T follicular helper cell (primary cell): ENCODE results near the gene TEDC2.

Source experiments
- DNase-seq: peaks from one replicate; pipeline ENCODE4 v3.0.0-alpha.2; 2020; ENCODE audit warnings: low read depth

TEDC2 gene

DNA sequence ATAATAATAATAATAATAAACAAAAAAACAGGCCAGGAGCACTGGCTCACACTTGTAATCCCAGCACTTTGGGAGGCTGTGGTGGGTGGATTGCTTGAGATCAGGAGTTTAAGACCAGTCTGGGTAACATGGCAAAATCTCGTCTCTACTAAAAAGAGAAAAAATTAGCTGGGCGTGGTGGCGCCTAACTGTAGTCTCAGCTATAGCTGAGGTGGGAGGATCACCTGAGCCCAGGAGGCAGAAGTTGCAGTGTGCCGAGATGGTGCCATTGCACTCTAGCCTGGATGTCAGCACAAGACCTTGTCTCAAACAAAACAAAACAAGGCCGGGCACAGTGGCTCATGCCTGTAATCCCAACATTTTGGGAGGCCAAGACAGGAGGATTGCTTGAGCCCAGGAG, 35.1 kb downstream of the TEDC2 start:
- no peak for DNase-seq

DNA sequence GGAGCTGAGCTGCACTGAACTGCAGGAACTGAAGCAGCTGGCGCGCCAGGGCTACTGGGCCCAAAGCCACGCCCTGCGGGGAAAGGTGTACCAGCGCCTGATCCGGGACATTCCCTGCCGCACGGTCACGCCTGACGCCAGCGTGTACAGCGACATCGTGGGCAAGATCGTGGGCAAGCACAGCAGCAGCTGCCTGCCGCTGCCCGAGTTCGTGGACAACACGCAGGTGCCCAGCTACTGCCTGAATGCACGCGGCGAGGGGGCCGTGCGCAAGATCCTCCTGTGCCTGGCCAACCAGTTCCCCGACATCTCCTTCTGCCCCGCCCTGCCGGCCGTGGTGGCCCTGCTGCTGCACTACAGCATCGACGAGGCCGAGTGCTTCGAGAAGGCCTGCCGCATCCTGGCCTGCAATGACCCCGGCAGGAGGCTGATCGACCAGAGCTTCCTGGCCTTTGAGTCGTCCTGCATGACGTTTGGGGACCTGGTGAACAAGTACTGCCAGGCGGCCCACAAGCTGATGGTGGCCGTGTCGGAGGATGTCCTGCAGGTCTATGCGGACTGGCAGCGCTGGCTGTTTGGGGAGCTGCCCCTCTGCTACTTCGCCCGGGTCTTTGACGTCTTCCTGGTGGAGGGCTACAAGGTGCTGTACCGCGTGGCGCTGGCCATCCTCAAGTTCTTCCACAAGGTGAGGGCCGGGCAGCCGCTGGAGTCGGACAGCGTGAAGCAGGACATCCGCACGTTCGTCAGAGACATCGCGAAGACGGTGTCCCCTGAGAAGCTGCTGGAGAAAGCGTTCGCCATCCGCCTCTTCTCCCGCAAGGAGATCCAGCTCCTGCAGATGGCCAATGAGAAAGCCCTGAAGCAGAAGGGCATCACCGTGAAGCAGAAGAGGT, 36.6 kb downstream of the TEDC2 start:
- DNase-seq = no peak

DNA sequence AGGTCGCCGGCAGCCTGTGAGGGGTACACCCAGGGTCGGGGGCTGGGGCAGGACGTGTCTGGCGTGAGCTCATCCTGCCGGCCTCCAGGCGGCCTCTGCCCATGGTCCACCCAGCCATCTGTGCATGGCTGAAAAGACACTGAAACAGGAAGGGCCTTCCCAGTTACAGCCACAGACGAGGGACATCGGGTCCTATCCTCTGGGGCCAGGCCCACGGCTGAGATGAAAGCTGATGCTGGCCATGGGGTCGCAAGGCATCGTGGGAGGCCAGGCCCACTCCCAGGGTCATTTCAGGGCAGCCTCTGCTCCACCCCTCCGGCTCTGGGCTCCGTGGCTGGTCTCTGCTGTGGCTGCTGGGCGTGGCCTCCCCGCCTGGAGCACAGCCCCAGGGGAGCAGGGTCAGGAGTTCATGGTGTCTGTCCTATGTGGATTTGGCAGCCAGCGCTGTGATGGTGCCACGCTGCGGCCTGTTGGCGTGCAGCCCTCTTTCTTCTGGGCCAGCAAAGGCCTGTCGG, 37.3 kb downstream of the TEDC2 start:
- no peak for DNase-seq

DNA sequence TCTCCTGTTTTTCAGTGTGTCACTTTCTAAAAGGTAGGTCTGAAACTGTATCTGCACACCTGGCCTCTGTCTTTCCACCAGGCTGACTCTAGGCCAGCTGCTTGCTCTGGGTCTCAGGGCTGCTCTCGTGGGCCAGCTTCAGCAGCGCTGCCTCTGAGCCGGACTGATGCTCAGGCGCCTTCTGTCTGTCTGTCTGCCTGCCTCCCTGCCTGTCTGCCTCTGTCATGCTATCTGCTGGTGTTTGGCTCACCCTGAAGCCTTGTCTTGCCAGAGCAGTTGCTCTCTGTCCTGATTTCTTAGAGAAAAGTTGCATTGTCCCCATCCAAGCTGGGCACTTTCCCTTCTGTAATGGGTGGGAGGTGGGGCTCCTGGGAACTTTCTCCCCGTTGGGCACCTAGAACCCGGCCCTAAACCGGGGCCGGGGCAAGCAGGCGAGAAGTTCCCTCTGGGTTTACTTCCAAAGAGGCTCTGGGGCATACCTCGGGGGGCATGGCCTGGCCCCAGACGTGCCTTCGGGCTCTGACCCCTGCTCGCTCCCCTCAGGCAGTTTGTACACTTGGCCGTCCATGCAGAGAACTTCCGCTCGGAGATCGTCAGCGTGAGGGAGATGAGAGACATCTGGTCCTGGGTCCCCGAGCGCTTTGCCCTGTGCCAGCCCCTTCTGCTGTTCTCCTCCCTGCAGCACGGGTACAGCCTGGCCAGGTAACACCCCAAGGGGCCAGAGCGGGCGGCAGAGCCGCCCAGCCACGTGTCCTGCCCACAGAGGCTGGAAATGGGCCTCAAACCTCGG, 38.0 kb downstream of the TEDC2 start:
- no peak for DNase-seq

DNA sequence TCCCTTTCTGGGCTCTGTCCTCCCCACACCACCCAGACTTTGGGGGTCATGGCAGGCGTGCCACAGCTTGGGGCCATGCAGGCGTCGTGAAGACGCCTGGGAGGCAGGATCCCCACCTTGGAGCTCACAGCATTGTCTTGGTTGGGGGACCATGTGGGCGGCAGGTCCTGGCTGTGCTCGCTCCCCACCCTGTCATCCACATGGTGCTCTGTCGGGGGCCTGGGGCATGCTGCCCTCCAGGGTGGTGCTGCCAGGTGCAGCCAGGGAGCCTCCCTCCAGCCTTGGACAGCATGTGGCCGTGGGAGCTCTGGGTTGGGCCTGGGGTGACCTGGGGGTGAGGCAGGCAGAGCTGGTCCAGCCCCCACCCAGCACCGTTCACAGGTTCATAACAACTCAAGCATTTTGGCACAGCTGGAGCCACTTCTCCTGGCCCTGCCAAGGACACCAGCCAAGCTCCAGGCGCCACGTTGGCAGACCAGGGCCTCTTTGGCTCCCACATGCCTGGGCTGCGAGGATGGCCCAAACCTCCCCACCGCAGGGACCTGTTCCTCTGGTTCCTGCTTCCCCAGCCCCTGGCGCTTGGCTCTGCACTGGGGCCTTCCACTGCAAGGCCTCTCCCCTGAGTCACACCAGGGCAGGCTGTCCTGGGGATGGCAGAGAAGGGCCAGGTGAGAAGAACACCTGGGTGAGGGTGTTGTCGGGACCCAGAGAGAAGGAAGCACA, 38.8 kb downstream of the TEDC2 start:
- no peak for DNase-seq

DNA sequence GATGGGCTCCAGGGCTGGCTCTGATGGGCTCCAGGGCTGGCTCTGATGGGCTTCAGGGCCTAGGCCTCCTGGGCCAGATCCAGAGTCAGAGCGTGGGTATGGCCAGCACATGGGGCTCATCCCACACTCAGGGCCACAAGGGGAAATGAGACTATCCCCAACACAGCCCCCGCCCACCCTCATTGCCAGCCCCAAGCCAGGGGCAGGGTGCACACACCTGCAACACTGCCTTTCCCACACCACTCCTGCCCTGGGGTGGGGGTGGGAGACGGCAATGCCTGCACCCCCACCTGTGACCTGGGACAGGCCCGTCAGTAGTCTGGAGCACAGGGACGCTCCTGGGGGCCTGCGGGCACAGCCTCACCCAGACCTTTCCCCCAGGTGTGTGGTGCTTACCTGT, 39.5 kb downstream of the TEDC2 start:
- DNase-seq = no peak

DNA sequence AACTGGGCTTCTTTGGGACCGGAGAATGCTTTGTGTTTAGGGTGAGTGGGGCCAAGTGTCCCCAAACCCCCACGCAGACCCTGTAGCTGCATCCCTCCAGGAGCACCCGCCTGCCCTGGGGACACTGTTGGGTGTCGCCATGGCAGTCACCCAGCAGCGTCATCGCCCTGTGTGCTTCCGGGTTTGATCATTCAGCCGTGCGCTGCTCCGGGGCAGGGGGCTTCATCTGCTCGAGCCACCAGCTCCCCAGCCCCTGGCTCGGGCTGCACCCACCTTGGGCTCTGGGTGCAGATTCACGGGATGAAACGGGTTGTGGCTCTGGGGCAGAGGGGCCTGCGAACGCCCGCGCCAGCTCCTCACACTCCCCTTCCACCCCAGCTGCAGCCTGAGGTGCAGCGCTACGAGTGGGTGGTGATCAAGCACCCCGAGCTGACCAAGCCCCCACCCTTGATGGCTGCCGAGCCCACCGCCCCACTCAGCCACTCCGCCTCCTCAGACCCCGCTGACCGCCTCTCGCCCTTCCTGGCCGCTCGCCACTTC, 40.1 kb downstream of the TEDC2 start:
- DNase-seq = no peak

DNA sequence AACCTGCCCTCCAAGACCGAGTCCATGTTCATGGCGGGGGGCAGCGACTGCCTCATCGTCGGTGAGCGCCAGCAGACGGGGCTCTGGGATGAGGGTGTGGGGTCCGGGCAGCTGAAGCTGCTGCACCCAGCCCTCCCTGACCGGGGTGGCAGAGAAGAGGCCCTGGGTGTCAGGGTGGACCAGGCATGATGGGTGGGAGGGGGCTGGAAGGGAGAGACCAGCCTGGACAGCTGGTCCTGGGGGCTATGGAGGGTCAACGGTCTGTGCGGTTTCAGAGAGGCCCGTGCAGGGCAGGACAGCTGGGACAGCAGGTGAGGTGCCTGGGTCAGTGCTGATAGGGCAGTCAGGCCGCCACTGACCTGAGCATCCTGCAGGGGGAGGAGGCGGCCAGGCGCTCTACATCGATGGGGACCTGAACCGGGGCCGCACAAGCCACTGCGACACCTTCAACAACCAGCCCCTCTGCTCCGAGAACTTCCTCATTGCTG, 40.6 kb downstream of the TEDC2 start:
- no peak for DNase-seq

DNA sequence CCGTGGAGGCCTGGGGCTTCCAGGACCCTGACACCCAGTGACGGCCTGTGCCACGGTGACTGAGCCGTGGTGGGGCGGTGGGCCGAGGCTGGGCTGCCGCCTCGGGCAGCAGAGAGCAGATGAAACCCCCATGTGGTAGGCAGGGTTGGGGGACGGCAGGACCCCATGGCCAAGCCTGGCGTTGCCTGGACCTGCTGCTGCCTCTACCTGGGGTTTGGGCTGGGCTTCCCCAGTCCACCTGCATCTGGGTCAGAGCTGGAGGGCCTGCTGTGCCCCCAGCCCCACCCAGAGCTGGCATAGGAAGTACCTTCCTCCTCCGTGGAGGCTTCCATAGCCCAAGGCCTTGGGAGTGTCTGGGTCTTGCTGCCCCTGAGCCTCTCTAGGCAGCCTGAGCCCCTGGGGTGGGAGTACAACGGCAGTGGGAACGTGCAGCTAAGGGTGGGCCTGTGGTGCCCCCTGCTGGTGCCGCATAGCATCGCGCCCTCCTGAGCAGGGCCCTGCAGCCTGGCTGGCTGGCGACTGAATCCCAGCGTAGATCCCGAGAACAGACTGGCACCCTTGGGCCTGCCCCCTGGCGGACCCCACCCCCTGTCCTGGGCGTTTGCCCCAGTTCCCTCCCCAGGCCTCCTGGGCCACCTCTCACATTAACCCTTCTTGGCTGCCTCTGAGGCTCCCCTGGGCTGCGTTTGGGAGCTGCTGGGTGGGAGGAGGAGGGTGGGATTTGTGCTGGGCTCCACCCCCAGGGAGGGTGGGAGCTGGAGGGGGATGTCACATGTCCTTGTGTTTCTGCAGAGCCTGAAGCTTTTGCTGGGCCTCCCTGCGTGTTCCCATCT, 41.2 kb downstream of the TEDC2 start:
- peak; percentile 69 for DNase-seq

DNA sequence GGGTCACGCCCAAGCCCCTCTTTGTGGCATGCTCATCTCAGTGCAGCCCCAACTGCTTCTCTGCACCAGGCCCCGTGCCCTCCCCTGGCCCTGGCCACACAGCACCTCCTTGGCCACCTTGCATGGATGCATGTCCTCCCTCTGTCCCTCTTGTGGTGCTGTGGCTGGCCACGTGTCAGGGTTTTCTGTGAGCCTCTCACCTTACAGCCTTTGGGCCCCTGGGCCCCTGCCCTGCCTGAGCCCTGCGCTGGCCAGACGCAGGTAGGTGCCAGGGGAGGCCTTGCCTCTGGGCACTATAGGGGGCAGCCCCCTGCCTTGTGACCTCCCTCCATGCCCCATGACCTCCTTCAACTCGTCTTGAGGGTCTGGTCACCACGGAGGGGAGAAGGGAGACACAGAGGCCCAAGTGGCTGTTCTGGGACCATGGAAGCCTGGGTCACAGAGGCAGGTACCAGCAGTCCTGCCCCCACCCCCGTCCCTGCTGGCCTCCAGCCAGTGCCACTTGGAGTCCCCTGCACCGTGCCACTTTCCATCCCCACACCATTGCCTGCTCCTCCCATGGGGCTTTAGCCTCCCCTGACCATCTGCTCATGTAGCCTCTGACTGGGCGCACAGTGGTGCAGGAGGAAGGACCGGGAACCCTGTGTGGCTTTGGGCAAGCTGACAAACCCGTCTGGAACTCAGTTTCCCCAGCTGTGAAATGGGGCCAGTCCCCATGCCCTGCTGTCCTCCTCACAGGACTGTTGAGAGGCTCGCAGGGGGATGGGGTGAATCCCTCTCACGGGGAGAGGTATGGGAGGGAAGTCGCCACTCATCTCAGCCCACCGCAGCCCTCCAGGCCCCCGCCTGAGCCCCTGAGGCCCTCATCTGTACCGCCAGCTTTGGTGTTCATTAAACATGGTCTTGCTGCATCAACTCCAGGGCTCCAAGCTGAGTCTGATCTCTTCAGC, 42.3 kb downstream of the TEDC2 start:
- DNase-seq = no peak

DNA sequence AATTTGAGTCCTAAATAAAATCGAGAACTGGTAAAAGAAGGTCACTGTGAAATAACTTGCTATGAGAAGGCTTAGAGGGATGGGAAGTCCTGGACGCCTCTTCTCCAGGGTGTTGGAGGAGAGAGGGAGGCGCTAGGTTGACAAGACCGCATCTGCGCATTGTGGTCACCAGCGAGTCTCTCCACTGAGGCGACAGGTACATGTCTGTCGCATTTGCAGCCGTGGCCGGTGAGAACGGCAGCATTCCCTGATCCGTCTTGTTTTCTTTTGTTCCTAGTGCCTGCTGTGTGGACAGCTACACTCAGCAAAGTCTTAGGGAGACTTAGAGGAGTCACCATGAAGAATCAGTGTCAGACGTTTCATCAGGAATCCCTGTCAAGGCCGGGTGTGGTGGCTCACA, 45.8 kb downstream of the TEDC2 start:
- DNase-seq = no peak

DNA sequence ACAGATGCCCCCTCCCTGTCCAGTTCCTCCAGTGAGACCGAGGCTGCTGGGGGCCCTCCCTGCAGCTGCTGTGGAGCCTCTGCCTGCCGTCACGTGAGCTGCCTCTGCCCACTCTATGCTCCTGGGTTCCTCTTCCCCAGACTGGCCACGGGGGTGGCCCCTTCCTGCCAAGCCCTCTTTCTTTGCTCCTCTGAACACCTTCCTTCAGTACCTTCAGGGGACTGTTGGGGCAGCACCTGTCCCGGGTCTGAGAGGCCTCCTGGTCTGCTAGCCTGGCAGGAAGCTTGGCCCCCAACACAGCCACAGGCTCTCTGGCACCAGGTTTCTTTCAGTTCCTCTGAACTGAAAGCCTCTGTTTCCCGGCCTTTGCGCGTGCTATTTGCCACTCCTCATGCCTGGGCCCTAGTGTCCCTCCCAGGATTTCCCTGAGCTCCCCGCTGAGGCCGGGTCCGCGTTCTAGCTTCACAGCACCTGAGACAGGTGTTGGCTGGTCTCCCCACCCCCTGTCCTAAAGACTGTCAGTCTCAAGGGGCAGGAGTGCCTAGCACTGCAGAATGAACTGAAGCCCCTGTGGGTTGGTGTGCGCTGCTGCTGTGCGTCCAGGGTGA, 47.2 kb downstream of the TEDC2 start:
- DNase-seq = no peak

DNA sequence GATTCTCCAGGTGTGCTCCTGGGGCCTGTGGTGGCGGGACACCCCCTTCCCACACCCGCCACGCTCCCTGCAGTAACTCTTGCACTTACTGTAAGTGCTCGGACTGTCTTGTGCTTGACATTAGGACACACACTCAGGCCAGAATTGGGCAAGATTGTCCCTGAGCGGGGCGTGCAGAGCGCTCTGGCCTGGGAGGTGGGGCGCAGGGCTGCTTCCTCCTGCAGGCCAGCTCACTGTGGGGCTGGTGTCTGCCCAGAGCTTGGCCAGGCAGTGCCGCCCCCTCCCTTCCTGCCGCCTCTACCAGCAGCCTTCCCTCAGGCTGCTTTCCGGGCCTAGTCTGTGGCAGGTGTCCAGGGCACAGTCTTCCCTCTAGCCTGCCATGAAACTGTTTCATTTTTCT, 47.8 kb downstream of the TEDC2 start:
- DNase-seq = no peak

DNA sequence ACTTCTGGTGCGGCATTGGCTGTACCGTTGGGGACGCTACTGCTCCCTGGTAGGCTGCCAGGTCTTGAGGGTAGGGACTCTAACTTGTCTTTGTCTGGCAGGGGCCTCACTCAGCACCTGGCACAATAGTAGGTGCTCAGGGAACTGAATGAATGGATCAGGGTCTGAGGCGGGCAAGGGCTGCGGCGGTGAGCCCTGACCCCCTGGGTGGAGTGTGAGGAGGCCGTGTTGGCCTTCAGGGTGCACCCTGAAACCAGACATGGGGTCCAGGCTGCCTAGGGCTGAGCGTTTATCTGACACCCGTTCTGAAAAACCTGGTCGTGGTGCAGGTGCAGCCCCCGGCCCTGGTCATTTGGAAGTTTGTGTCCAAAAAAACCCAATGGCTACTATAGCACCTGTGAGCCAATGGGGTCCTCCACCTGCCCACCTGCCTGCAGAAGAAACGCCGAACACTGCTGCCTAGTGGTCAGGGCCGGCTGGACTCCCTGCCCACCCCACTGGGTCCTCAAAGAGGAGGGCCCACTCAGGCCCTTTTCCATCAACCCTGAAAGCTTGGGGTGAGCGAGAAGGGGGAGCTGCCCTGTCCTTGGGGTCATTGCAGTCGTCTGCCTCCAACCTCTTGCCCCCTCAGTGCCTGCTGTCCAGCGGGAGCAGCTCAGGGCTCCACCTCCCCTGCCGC, 49.0 kb downstream of the TEDC2 start:
- no peak for DNase-seq

DNA sequence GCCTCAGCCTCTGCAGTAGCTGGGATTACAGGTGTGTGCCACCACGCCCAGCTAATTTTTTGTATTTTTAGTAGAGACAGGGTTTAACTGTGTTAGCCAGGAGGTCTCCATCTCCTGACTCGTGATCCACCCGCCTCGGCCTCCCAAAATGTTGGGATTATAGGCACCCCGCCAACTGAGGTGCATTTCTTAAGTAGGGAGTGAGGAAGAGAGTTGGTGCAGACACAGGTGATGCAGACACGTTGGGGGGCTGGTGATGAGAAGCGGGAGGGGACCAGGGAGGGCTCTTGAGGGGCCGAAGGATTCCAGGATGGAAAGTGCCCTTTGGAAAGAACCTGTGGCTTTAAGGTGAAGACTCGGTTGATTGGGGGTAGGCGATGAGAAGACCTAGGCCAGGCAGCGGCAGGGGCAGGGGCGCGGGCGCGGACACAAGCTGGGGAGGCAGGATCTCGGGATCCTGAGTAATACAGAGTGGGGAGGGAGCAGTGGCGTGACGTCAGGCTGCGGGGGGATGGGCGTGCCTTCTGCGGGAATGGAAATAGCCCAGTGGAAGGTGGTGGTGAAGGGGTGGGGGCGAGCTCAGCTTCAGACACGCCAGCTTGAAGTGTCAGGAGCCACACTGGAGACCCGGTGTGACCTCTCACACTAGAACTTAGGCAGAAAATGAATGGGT, 51.4 kb downstream of the TEDC2 start:
- DNase-seq = no peak

DNA sequence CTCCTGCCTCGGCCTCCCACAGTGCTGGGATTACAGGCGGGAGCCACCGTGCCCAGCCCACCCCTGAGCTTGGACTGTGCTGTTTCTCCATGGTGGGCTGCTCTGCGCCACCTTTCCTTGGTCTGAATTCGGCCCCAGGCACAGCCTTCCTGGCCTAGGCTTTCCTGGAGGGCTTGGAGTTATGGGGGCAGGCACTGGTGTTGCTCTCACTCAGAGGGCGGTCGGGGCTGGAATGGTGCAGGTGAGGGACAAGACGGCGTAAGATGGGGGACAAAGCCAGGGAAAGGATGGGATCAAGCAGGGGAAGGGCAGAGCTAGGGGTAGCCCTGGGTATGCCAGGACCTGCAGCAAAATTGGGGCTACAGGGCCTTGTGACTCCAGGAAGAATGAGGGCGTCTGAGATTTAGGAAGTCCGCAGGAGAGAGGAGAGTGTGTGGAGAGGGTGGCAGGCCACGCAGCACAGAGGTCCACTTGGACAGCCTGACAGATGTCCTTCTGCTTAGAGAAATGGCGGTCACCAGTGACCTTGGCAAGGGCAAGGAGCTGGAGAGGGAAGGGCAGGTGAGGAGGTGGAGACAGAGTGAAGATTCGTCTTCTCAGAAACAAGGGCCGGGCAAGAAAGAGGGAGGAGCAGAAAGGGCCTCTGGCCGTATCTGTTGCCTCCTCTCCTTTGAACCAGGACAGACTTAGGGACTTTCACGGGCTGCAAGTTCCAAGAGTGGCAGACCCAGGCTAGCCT, 52.3 kb downstream of the TEDC2 start:
- no peak for DNase-seq

DNA sequence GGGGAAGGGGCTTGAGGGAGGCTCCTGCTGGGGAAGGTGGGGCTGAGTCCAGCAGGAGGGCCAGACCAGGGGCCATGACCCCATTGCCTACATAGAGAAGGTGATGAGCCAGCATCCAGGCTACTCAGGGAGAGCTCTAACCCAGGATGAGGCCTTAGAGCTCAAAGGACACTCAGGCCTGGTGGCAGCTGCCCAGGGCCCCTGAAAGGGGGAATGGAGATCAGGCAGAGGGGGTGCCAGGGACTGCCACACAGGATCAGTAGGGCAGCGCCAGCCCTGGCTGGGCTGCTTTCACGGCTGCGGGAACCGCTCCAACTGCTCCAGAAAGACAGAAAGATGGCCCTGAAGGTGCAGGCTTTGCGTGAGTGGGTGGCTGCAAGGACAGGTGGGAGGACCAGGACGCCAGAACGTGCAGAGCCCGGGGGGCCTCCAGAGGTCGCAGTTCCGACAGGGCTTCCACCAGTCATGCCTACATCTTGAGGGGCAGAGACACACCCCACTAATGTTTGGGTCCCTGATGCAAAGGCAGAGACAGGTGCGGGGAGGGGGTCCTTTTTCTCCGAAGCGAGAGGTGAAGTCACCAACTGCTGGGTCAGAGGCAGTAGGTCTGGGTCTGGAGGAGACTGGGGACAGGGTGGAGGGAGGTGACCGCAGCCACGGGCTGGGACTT, 53.0 kb downstream of the TEDC2 start:
- DNase-seq = no peak
